Activated effector memory CD4-positive, alpha-beta T cell treated with Interleukin-2 at 50 U/mL for 16 hours (primary cell): ENCODE measurements around the gene HOMER3.
"Not testable (repeated sequence)": the region's sequence is repeated elsewhere in the genome, so short reads cannot be mapped to it uniquely, and the experiment has no call there.

Experiments used
- DNase-seq: peaks from one replicate; pipeline ENCODE4 v3.0.0-alpha.2; 2020

HOMER3 gene

DNA sequence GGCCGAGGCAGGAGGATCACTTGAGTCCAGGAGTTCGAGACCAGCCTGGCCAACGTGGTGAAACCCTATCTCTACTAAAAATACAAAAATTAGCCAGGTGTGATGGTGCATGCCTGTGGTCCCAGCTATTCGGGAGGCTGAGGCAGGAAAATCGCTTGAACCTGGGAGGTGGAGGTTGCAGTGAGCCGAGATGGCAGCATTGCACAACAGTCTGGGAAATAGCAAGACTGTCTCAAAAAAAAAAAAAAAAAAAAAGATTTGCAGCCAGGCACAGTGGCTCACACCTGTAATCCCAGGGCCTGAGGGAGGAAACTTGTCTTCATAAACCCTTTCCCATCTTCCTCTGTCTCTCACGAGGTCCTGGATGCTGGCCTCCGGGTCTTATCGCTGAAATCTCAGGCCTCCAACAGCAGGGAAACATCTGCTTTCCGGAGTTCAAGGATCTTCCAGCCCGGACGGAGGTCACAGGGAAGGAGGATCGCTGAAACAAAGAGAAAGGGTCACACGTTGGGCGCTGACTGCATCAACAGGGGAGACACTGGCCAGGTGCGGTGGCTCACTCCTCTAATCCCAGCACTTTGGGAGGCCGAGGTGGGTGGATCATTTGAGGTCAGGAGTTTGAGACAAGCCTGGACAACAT is 11.5 kb upstream of the HOMER3 start:
- not testable (repeated sequence) for DNase-seq

- DNase-seq, result no peak
These were observed 10.8 kb upstream of the HOMER3 start for GRCh38 chr19:18951721-18952281.

- DNase-seq, result no peak
These were observed 8.8 kb upstream of the HOMER3 start for GRCh38 chr19:18949858-18950257.

- DNase-seq, result no peak
These were observed 7.9 kb upstream of the HOMER3 start for GRCh38 chr19:18948976-18949356.

DNA sequence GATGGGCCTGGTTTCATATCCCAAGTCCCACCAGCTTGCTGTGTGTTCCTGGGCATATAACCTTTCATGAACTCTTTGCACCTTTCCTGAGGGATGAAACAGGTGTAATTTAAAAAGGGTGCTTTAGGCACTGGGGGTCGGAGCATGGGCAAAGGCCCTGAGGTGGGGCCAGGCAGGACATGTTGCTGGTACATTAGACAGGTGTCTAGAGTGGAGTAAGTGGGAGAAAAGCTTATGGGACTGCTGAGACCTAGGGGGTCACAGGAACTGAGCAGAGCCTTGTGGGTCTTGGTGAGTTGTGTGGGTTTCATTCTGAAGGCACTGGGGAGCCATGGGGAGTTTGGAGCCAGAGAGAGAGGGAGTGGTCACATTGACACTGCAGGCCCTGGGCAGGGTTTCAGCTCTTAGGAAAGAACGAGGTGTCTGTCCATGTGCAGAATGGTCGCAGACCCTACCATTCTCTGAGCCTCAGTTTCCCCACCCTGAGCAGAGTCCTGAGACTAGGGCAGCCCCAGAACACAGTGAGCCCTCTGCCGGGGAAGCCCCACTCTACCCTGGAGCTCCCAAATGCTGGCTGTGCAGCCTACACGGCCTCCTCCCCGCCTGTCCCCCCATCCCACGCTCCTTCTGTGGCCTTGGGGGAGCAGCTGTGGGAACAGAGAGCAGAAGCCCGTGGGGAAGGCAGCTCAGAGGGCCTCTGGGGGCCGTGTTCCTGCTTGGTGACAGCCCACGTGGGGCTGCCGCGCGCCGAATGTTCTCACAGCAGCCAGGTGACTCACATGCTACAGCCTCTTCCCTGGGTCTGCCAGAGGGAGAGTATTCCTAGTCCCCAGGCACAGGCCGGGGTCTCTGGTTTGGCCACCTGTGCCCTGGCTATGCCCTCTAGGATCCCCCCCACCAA is 7.3 kb upstream of the HOMER3 start:
- DNase-seq, result no peak

GRCh38 chr19:18946918-18947317 is 5.9 kb upstream of the HOMER3 start:
- DNase-seq, result no peak

- no peak for DNase-seq
These were observed 5.3 kb upstream of the HOMER3 start for GRCh38 chr19:18946335-18946734.

DNA sequence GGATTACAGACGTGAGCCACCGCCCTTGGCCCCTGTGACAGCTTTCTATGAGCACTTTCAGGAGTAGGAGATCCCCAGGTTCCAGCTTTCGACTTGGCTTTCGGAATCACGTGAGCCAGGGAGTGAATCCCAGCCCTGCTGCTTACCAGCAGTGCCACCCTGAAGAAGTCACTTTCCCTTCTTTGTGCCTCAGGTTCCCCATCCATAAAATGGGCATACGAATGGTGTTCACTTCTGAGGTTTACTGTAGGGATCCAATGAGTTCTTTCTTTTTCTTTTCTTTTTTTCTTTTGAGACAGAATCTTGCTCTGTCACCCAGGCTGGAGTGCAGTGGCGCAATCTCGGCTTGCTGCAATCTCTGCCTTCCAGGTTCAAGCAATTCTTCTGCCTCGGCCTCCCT is 4.3 kb upstream of the HOMER3 start:
- no peak for DNase-seq

- DNase-seq, result no peak
These were observed 2.4 kb upstream of the HOMER3 start for GRCh38 chr19:18943465-18943864.

- no peak for DNase-seq
These were observed 1.7 kb upstream of the HOMER3 start for GRCh38 chr19:18942692-18943091.

- no peak for DNase-seq
These were observed 774 bp upstream of the HOMER3 start for GRCh38 chr19:18941628-18942354.

- DNase-seq, result no peak
These were observed 872 bp downstream of the HOMER3 start for GRCh38 chr19:18939922-18940768.

DNA sequence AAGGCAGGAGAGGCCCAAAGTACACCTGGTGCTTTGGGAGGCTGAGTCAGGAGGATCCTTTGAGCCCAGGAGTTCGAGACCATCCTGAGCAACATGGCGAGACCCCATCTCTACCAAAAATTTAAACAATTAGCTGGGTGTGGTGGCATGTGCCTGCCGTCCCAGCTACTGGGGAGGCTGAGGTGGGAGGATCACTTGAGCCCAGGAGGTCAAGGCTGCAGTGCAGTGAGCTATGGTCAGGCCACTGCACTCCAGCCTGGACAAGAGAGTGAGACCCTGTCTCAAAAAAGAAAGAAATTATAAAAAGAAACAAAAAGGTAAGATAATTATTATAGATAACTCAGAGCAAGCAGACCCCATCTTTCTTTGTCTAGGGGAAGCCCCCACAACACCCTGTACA is 1.9 kb downstream of the HOMER3 start:
- no peak for DNase-seq

DNA sequence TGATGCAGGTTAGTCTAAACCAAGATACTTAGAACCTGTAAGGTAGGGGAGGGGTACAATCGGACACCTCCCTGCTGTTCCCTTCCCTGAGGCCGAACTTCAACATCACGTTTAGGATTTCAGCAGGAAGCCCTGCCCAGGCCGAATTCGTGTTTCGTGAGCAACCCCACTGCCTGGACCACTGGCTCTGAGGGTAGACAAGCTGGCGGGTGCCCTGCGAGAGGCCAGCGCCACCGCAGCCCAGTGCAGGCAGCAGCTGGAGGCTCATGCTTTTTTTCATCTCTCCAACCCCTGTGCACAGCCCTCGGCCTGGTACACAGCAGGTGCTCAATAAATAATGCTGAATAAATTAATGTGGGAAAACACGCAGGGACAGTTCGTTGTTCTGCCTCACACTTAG is 7.7 kb downstream of the HOMER3 start:
- DNase-seq, result no peak

- peak; percentile 70 for DNase-seq
These were observed 8.7 kb downstream of the HOMER3 start for GRCh38 chr19:18932216-18932841.

DNA sequence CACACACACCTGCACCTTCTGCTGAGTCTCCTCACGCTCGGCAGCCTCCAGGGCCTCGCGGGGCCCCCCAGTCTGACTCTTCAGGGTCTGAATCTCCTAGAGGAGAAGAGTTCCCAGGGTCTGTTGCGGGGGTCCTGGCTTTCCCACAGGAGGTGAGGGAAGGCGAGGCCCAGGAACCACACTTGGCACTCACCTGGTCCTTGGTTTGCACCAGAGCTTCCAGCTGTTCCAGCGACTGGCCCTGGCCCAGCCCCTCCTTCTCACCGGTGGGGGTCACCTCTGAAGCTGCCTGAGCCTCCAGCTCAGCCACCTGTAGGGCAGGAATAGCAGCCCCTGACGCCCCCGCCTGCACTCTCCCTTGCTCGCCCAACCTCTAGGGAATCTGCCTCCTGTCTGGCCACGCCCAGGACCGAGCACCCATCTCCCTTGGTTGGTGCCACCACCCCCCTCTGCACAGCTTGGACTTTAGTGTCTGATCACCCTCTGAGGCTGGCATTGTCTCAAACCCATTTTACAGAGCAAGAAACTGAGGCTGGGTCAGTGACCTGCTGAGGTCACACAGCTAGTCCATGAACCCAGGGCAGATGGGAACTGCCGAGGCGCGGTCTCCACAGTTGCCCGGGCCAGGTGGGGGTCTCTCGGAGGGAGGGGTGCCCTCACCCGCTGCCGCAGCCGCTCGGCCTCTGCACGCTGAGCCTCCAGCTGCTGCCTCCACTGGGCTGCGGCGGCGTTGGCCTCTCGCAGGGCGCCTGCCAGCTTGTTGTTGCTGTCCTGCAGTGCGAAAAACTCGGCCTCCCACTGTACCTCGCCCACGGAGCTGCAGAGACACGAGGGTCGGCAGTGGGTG is 9.5 kb downstream of the HOMER3 start:
- no peak for DNase-seq

DNA sequence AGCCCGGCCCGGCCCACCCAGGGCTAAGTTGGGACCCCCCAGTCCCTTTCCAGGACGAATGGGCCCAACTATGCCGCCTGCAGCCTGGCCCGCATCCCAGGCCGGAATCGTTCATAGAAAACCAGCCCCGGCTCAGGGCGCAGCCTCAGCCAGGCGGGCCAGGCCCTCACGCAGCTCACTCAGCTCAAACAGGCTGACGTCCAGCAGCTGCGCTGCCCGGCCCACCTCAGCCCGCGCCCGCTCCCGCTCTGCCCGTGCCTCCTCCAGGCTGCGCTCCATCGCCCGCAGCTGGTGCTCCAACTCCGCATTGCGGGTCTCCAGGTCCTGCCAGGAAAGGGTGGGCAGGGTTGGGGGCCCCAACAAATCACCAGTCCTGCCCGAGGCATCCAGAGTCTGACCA is 11.7 kb downstream of the HOMER3 start:
- DNase-seq, result no peak

DNA sequence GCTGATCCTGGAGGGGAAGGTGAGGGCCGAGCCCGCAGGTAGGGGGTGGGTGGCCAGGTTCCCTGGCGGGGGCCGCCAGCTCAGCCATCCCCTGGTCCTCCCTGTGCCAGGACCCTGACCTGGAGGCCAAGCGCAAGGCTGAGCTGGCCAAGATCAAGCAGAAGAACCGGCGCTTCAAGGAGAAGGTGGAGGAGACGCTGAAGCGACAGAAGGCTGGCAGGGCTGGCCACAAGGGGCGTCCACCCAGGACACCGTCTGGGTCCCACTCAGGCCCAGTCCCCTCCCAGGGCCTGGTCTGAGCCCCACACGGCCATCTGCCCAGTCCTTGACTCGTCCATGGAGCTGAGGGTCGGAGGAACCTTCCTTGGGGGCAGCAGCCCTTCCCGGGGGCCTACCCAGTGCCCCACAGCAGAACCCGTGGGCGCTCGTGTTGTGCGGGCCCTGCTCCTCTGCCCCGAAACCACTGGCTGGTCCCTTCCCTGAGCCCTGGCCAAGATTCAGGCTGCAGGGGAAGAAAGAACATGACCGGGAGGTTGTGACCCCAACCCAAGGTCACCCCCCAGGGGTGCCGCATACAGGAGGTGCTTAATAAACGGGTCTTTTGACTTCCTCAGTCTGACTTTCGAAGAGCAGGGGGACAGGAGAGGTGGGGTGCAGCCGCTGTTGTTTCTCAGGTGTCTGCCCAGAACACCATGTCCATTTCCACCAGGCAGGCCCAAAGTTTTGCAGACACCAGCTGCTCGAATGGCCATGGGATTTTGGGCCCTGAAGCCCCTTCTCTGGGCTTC is 12.8 kb downstream of the HOMER3 start:
- DNase-seq, result no peak

DNA sequence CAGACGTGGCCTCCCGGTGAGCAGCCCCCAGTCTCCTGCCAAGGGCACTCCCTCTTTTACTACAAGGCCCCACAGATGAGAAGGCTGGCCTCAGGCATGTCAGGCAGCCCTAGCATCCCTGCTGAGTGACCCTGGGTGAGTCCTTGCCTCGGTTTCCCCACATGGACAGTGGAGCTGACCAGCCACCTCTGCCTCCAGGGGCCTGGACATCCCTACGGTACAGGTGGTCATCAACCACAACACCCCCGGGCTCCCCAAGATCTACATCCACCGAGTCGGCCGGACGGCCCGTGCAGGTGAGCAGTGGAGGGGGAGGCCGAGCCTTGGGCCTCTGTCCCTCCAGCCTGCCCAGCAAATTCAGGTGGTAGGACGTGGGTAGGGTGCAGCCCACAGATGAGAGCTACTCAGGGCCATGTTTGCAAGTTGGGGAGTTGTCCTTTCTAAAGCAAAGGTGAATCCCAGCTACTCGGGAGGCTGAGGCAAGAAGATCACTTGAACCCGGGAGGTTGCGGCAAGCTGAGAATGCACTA is 16.3 kb downstream of the HOMER3 start:
- no peak for DNase-seq
